ENCODE data around the gene OXCT2.
"Not testable (repeated sequence)": the region's sequence is repeated elsewhere in the genome, so short reads cannot be mapped to it uniquely, and the experiment has no call there.

Gene OXCT2

DNA sequence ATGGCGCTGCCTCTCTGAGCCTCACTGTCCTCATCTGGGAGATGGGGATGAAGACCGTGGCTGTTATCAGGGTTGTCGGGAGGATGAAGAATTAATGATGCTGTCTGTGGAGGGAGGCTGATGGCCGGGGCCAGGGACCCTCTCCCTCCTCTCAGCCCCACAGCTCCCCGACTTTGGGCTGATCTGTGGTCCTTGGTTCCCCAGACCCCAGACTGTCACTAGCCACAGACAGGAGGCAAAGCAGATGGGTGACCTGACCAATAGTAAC is 15.9 kb upstream of the OXCT2 start:
- not testable (repeated sequence) for DNase-seq

DNA sequence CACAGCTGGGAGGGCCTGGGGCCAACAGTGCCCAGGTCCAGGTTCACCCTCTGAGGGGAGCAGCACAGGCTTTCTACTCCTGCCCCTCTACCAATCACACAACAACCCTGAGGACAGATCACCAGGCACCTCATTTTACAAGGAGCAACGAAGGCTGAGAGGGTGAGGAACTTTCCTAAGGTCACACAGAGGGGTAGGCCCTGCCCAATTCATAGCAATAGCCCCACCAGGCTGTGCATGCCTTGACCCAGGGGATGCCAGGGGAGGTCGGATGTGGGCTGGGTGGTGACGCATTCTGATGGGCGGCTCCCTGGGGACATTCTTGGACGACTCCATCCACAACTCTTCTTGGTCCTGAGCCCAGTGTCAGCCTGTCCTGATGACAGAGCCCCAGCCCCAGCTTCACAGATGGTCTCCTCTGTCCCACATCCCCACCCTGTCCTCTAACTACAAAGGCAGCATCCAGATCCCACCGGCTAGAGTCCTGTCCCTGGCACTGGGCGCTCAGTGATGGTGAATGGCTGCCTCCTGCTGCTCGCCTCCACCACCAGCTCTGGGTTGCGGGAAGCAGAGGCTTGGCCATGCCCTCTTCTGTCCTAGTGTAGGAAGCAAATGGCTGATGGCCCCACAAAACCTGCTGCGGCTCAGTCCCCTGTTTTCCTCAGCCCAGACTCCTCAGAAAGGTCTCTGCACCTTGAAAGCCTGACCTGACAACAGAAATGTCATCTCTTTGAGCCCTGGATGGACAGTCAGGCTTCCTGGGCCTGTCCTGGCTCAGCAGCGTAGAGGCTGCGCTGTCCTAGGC is 15.4 kb upstream of the OXCT2 start:
- not testable (repeated sequence) for DNase-seq

DNA sequence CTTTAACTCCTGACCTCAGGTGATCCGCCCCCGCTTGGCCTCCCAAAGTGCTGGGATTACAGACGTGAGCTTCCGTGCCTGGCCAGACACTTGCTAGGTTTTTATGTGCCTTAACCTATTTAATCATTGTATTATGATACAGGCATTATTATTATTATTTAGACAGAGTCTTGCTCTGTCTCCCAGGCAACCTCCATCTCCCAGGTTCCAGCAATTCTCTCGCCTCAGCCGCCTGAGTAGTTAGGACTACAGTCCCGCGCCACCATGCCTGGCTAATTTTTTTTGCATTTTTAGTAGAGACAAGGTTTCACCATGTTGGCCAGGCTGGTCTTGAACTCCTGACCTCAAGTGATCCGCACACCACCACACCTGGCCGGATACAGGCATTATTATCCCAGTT is 11.5 kb upstream of the OXCT2 start:
- DNase-seq = not testable (repeated sequence)

DNA sequence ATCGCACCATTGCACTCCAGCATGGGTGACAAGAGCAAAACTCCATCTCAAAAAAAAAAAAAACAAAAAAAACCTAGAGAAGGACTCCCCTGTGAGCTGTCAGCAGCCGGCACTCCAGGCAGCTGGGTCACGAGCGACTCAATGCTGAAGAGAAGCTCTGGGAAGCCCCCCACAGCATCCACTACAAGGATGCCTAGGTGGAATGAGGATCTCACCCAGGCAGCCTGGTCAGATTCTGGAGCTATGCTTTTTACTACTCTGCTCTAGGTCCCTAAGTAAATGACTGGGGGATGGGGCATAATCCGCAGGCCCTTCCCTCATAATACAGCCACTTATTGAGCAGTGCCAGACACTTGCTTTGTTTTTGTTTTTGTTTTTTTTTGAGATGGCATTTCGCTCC is 11.0 kb upstream of the OXCT2 start:
- DNase-seq = no peak

DNA sequence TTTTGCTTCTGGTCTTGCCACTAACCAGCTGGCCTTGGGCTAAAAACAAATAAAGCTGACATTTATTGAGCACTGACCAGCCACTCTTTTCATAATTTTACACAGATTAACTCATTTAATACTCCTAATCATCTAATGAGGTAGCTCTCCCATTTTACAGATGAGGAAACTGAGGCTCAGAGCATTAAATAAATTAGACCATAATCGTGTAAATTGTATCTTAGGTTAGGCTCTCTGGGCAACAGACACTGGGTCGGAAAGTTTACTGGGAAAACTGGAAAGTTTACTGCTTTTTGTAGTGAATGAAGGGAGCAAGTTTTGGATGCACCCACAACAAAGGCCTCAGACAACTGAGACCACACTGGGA is 10.2 kb upstream of the OXCT2 start:
- DNase-seq = no peak

DNA sequence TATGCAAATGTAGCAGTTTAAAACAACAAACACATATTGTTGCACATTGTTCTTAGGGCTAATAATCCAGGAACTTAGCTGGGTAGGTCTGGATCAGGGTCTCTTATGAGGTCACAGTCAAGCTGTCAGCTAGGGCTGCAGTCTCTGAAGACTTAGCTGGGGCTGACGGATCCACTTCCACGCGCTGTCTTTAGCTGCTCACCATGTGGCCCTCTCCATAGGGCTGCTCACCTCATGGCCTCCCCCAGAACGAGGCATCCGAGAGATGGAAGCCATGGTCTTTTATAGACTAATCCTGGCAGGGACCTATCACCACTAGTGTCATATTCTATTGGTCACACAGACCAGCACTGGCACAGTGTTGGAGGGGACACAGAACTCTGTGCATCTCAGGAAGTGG is 8.7 kb upstream of the OXCT2 start:
- no peak for DNase-seq

DNA sequence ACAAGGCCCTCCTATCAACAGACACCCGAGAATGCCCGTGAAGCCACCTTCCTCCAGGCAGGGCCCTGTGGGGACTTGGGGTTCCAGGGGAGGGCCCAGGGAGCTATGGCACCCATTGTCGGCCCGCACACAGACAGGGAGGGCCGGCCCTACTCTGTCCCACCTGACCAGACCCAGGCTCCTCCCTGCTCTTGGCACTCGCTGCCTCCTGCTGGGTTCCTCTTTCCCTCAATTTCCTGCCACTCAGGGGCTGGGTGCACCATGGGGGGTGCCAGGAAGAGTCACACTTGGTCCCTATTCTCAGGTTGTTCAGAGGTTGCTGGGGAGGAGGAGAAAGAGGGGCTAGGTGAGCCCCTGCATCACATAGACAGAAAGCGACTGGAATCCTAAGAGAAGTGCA is 8.0 kb upstream of the OXCT2 start:
- no peak for DNase-seq

DNA sequence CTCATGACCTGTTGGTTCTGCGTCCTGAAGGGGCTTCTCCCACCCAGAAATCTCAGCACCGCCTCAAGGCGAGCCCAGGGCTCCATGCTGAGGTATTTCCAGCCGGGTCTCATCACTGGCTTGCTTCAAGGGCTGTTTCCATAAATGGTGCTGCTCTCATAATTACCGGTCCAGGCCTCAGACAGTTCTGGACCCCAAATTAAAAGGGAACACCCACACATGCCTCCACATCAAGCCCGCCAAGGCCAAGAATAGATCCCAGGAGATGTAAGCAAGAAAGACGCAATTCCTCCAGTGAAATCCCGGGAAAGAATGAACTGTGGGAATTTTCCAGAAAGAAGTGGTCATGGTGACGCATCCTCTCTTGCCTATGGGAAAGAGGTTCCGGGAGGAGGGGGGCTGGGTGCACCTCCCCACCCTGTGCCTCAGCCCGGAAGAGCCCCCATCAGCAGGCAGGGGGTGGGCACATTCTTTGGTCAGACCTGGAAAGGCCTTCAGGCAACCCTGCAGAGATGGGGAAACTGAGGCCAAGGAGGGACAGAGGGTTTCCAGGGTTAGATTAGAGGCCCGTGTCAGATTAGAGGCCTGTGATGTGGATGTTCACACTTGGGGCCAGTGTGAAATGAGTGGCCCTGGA is 7.4 kb upstream of the OXCT2 start:
- DNase-seq = not testable (repeated sequence)

DNA sequence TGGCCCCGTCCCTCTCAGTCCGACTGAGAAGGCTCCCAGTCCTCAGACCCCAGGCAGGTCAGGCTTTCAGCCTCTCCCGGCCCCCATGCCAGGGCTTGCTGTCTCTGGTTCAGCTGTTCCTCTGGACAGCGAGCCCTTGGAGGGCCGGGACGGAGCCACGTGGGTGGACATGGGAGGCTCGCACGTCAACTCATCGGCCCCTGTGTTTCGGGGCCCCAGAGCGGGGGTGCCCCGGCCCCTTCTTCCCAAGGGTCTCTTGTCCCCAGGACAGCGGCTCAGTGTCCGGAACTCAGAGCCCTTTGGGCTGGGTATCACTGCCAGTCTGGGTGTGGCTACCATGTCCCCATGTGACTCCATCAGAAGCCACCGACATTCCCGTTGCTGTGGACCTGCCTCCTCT is 6.7 kb upstream of the OXCT2 start:
- DNase-seq = not testable (repeated sequence)

DNA sequence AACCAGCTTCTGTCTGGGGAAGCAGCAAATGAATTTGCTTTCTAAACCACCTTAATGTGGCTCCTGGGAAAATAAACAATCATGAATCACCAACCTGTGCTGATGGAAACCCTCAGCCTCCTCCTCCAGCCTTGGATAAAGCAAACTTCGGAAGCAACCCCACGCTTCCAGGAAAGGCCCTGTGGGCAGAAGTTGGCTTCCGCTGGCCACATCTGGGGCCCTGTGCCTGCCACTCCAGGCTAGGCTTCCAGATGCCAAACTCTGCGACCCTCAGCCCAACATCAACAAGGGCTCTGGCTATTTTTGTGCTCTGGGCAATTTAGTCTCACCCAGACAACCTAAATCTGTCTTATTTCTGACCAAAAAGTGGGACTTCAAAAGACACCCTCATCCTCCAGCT is 6.2 kb upstream of the OXCT2 start:
- DNase-seq = no peak

DNA sequence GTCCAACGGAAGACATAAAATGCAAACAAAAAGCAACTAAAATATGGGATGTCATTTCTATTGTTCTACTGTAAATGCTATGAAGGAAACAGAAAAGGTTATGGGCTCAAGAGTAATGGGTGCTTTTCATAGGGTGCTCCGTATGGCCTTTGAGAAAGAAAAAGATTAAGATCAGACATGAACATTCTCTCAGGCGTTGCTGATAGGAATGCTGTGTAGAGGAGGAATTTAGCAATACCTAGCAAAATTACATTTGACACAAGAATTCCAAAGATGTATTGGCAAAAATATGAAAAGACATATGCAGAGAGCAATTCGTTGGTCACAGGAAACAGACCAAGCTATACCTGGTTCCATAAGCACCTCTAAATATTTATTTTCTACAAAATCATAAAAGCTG is 5.7 kb upstream of the OXCT2 start:
- no peak for DNase-seq

DNA sequence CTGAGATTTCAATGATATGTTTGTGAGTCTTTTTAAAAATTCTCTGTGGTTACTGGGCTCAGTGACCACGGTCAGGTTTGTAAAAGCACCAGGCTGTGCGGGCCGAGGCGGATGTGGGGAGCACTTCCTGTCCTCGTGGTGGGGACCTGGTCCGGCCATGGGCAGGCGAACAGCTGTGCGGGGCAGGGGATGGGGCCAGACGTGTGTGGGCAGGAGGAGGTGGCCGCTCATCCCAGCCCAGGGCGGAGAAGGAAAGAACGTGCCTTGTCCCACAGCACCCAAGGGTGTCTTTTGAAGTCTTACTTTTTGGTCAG is 5.2 kb upstream of the OXCT2 start:
- DNase-seq = no peak

DNA sequence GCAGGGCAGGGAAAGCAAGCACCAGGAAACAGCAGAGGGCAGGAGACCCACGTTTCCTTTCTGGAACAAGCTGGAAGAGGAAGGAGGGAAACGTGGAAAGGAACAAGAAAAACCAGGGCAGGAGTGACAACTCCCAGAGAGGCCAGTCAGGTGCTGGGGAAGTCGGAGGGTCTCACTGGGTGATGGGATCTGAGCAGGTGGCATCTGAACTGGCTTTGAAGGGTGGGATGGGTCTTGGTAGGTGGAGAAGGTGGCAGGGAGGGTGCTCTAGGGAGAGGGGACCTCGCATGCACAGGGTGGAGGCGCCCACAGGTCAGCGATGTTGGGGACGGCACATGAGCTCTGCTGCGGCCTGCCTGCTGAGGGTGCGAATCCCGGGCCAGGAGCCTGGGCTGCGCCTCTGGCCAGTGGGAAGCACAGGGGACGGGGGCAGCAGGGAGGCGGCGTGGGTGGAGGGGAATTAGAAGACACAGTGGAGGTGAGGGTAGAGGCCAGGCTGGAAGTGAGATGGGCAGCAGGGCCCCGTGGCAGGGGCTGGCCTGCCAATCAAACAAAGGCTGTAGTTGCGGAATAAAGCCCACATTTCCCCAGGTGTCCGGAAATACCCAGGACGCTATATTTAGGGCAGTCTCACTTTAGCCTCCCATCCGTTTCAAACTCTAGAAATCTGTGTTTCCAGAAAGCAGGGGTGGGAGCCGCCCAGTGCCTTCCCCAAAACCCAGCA is 4.7 kb upstream of the OXCT2 start:
- not testable (repeated sequence) for DNase-seq

DNA sequence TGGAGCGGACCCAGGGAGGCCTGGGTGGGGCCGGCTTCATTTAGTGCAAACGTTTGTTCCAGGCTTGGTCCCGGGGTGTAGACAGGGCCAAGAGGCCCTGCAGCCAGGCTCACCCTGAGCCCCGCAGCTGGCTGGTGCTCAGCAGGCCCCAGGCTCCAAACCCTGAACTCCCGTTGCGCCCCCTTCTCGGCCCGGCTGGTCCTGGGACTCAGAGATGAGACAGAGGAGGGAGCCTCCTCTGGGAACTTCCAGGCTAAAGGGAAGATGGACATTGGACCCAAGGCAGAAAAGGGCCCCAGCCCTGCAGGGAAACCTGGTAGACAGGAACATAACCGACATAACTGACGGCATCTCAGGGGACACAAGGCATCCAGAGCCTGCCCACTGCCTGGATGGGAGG is 4.0 kb upstream of the OXCT2 start:
- not testable (repeated sequence) for DNase-seq

DNA sequence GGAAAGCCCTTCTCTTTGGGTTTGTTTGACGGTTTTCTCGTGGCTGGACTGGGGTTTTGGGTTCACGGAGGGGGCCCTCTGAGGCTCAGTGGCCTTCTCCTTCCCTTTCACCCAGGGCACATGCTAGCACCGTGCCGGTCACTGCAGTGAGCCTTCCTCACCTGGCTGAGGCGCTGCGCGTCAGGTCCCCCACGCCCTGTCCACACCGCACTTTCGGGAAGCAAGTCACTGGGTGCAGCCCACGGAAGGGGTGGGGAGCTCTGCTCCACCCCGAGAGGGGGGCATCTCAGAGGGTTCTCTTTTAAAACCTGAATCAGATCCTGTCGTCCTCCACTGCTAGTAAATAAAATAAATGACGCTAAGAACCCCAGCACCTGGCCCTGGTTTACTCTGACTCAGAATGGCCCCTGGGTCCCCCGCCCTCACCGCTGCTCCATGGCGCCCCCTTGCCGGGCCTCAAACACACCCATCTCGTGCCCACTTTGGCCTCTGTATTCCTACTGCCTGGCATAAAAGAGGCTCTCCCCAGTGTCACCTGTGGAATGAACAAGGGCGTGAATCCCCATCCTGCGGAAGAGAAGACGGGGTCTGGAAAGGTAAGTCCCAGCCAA is 2.3 kb upstream of the OXCT2 start:
- not testable (repeated sequence) for DNase-seq

DNA sequence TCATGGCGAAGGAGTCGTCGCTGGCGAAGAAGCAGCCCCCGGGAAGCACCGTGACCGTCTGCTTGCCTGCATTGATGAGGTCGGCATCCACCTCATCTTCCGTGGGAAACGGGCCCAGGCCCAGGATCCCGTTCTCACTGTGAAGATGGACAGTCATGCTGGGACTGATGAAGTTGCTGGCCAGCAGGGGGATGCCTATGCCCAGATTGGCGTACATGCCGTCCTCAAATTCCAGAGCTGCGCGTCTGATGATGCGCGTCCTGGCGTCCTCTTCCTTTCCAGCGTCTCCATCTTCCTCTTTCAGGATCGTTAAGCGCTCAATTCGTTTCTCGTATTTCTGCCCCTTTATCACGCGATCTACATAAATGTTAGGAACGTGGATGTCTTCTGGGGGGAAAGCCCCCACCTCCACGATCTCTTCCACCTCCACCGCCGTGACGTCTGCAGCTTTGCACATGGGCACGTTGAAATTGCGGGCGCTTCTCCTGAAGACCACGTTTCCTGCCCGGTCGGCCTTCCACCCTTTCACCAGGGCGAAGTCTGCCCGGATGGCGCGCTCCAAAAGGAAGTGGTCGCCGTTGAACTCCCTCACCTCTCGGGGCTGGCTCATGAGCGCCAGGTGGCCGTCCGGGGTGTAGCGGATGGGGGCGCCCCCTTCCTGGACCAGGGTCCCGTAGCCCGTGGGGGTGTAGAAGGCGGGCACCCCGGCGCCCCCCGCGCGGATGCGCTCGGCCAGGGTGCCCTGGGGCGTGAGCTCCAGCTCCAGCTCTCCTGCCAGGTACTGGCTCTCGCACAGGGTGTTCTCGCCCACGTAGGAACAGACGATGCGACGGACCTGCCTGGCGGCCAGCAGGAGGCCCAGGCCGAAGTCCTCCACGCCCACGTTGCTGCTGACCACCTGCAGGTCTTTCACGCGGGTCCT is 787 bp downstream of the OXCT2 start:
- not testable (repeated sequence) for DNase-seq

DNA sequence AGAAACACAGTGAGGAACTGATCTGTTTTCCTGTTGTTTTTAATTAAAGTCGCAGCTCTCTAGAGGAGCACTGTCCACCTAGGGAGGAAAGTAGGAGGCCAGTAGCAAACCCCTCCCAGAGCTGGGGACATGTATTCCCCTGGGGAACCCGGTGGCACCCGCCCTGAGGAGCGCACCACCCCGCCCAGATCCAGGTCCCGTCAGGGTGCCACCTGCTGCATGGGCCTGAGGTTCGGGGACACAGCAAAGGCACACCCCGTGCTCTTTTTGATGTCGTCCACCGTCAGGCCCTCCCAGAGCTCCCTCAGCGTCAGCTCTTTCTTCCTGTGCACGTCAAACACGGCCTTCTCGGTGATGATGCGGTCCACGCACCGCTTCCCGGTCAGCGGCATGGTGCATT is 1.6 kb downstream of the OXCT2 start:
- not testable (repeated sequence) for DNase-seq

DNA sequence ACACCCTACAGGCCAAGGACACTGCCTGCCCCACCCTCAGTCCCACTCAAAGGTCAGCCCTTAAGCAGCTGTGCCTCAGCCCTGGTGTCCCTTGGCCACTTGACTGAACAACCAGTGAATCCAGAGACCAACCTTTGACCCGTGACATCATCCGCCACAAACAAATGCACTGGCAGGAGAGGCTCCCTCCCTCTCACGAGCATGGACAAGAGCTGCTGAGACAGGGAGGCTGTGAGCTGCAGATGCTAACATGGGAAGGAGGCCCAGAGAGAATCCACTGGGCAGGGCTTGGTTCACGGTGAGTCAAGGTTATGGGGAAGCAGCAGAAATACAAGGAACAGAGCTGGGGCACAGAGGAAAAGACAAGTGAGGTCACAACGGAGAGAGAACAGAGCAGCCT is 4.7 kb downstream of the OXCT2 start:
- not testable (repeated sequence) for DNase-seq

DNA sequence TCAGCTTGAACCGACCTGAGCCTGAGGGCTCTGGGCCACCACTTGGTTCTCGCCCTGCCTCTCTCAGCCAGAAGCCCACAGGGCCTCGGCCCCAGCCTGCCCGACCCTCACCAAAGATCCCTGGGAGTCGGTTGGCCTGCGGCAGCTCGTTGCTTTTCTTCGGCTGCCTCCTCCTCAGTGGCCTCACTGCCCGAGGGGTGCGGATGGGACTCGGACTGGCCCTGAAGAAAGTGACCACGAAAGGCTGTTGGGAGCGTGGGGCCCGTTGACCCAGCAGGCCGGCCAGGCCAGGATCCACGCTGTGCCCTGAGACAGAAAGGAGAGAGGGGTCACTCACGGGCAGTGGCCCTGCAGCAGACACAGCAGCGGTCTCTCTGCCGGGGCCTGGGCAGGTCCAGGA is 6.6 kb downstream of the OXCT2 start:
- DNase-seq = not testable (repeated sequence)

DNA sequence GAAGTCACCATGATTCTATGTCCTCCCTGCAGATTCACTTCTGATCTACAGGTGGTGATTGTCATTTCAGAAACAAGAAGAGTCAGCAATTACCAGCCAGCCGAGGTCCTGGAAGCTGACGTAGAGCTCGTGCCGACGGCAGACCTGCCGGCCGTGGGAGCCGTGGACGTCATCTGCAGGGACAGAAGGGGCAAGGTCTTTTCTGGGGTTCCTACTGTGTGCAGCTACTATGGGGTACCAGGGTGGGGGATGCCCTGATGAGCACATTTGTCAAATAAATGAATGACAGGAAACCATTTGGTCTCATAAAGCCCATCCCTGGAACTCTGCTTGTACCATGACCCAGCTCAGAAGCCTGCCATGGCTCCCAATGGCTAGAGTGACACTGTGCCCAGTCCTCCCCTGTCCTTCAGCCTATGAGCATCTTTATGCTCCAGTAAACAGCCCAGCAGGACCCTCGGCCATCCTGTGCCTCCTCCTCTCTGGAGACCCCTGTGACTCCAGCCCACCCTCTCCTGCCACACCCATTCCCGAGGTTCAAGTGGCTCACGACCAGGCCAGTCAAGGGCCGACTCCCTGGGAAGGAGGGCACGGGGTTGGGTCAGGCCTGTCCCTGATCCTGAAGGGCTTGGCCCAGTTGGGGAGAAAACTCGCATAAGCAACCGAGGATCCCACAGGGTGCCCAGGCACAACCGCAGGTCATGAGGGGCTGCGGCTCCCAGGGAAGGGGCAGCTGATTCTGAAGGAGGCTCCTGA is 7.4 kb downstream of the OXCT2 start:
- DNase-seq = not testable (repeated sequence)

DNA sequence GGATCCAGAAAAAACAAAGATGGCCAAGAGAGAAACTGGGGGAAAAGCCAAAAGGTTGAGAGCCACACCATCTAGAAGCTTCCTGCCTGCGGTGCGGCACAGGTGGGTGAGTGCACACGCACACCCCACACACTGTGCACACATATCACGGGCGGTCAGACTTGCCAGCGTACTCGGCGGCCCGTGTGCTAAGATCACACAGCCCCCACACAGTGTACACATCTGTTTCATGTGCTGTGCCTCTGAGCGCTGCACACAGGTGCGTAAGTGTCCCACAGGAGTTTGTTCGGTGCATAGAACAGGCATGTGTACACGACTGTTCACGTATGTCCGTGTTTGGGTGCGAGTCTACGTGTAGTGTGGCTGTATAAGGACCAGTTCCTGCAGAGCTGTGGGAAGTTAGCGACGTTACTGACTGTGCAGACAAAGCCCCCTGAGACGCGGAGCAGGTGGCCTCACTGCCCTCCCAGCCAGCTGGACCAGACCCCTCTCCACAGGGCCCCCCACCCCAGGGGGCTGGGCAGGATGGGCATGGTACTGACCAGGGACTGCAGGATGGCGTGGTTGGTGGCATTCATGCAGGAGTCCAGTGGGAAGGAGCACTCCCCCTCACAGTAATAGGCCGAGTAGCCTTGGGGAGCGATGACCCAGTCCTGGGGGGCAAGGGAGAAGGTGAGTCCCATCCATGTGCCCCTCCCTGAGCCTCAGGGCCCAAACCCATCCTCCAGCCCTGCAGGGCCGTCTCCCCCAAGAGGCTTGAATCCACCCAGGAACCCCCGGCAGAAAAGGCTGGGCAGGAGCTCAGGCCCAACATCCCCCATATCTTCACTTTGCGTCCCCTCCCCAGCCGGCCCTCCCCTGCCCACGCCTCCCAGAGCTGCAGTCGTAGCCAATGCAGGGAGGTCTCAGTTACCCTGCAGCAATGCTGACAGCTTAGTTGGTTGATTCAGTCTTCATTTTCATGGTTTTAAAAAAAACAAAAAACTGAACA is 8.3 kb downstream of the OXCT2 start:
- no peak for DNase-seq

Measured in activated effector memory CD4-positive, alpha-beta T cell treated with Interleukin-2 at 50 U/mL for 16 hours (primary cell).